Measurements from ENCODE around the gene NUDT3. TPM values are rescaled to one million over a fixed set of nuclear protein-coding genes. Genes with fewer than 3 reads are reported as not detected.
"Not testable (repeated sequence)": the region's sequence is repeated elsewhere in the genome, so short reads cannot be mapped to it uniquely, and the experiment has no call there.

Gene NUDT3
- total RNA-seq, 4 donors from 2014 or later: 9.6 to 27.9 (median 16.9) TPM

- Histone ChIP-seq H3K27ac (no peak overlapping the region), H3K4me3 (no peak overlapping the region), H3K36me3 (no peaks in the 10 kb centered on the region), H3K9me3 (no peaks in the 10 kb centered on the region), H3K27me3 (no peaks in the 10 kb centered on the region), H3K4me1 (peaks cover 0 to 30% (median 1%) of the 10 kb centered on the region in 4 donors)
- no peak for DNase-seq
- in situ Hi-C loops (cut with MboI; ENCODE audit: low pct_ligation_motif_present in 1 of 4, low pct_unique_long_range_greater_than_20kb in 1 of 4, low sequenced_read_pairs in 3 of 4): no loop called here
- 16 to 63% methylated on average over 3 of the region's 3 CpGs for WGBS, 2 donors (ENCODE audit: low coverage in 1 of 2)
- no peak for TF ChIP-seq CTCF (IDR thresholded peaks at IDR 0.05)
- no peak for TF ChIP-seq EP300 (IDR thresholded peaks at IDR 0.05; ENCODE audit: low read depth)
- no peak for TF ChIP-seq POLR2AphosphoS5 (IDR thresholded peaks at IDR 0.05)
- no peak for TF ChIP-seq POLR2A (IDR thresholded peaks at IDR 0.05)
- intact Hi-C loops (cut with DNase I; ENCODE audit: low total_unique reads): no loop called here
Observed at GRCh38 chr6:34358389-34358905, 34.0 kb downstream of the NUDT3 start.

- H3K4me1 ChIP-seq: peaks cover 0 to 27% (median 0%) of the 10 kb centered on the region in 4 donors
- H3K4me3 ChIP-seq: no peak overlapping the region
- no peak overlapping the region for H3K27ac ChIP-seq
- no peak for TF ChIP-seq POLR2A (IDR thresholded peaks at IDR 0.05)
- TF ChIP-seq POLR2AphosphoS5 (IDR thresholded peaks at IDR 0.05): no peak
- TF ChIP-seq EP300 (IDR thresholded peaks at IDR 0.05; ENCODE audit: low read depth): no peak
- TF ChIP-seq CTCF (IDR thresholded peaks at IDR 0.05): no peak
- H3K36me3 ChIP-seq: no peaks in the 10 kb centered on the region
- WGBS, 2 donors (ENCODE audit: low coverage in 1 of 2): 63 to 87% methylated on average over 1 of the region's 1 CpG
- H3K9me3 ChIP-seq: no peaks in the 10 kb centered on the region
- in situ Hi-C loops (cut with MboI; ENCODE audit: low pct_ligation_motif_present in 1 of 4, low pct_unique_long_range_greater_than_20kb in 1 of 4, low sequenced_read_pairs in 3 of 4): no loop called here
- DNase-seq: no peak
- no peaks in the 10 kb centered on the region for H3K27me3 ChIP-seq
- intact Hi-C loops (cut with DNase I; ENCODE audit: low total_unique reads): no loop called here
Observed at GRCh38 chr6:34357937-34358336, 34.5 kb downstream of the NUDT3 start.

- TF ChIP-seq CTCF (IDR thresholded peaks at IDR 0.05) (no peak), POLR2AphosphoS5 (IDR thresholded peaks at IDR 0.05) (no peak), EP300 (IDR thresholded peaks at IDR 0.05; ENCODE audit: low read depth) (no peak), POLR2A (IDR thresholded peaks at IDR 0.05) (no peak)
- WGBS, 2 donors (ENCODE audit: low coverage in 1 of 2): 88 to 91% methylated on average over 2 to 3 of the region's 3 CpGs
- DNase-seq: no peak
- in situ Hi-C loops (cut with MboI; ENCODE audit: low pct_ligation_motif_present in 1 of 4, low pct_unique_long_range_greater_than_20kb in 1 of 4, low sequenced_read_pairs in 3 of 4): no loop called here
- Histone ChIP-seq H3K4me1 (peaks cover 0 to 35% (median 0%) of the 10 kb centered on the region in 4 donors), H3K27me3 (no peaks in the 10 kb centered on the region), H3K4me3 (no peak overlapping the region), H3K36me3 (no peaks in the 10 kb centered on the region), H3K27ac (no peak overlapping the region), H3K9me3 (no peaks in the 10 kb centered on the region)
- intact Hi-C loops (cut with DNase I; ENCODE audit: low total_unique reads): no loop called here
Observed at GRCh38 chr6:34355889-34356288, 36.6 kb downstream of the NUDT3 start.

GRCh38 chr6:34354230-34354629 is 38.2 kb downstream of the NUDT3 start:
- H3K27ac ChIP-seq; intact Hi-C loops (cut with DNase I; ENCODE audit: low total_unique reads); H3K4me3 ChIP-seq; H3K9me3 ChIP-seq; in situ Hi-C loops (cut with MboI; ENCODE audit: low pct_ligation_motif_present in 1 of 4, low pct_unique_long_range_greater_than_20kb in 1 of 4, low sequenced_read_pairs in 3 of 4); H3K27me3 ChIP-seq; DNase-seq; H3K36me3 ChIP-seq: not testable (repeated sequence)
- 90 to 92% methylated on average over 2 to 6 of the region's 6 CpGs for WGBS, 2 donors (ENCODE audit: low coverage in 1 of 2)
- H3K4me1 ChIP-seq: peaks cover 0 to 35% (median 5%) of the 10 kb centered on the region in 4 donors

GRCh38 chr6:34353530-34353929 is 38.9 kb downstream of the NUDT3 start:
- in situ Hi-C loops (cut with MboI; ENCODE audit: low pct_ligation_motif_present in 1 of 4, low pct_unique_long_range_greater_than_20kb in 1 of 4, low sequenced_read_pairs in 3 of 4); intact Hi-C loops (cut with DNase I; ENCODE audit: low total_unique reads); DNase-seq; H3K27ac ChIP-seq; H3K27me3 ChIP-seq; H3K4me3 ChIP-seq; H3K36me3 ChIP-seq; H3K9me3 ChIP-seq: not testable (repeated sequence)
- WGBS, 2 donors (ENCODE audit: low coverage in 1 of 2): 60 to 92% methylated on average over 1 to 7 of the region's 7 CpGs
- H3K4me1 ChIP-seq: peaks cover 0 to 28% (median 5%) of the 10 kb centered on the region in 4 donors

Data from transverse colon (tissue), 4 donors.